Gastrocnemius medialis (tissue), 4 donors: ENCODE data around the gene ZNF787.

Source experiments
- CTCF ChIP-seq, 5 experiments: fragments of 450-650 bp in 3 of 5; fragments of 200-600 bp in 2 of 5; sonication (generic) in 2 of 5; IDR thresholded peaks in 4 of 5; conservative IDR thresholded peaks in 1 of 5; 1 replicate in 4 of 5; 2 replicates in 1 of 5; pipeline ENCODE4 v1.5.1; 2016 to 2019; ENCODE audit warnings: antibody characterized with exemption in 5 of 5, mild to moderate bottlenecking in 3 of 5, moderate library complexity in 3 of 5
- POLR2A ChIP-seq, 2 donors: fragments of 450-650 bp; IDR thresholded peaks; one replicate each; pipeline ENCODE4 v1.6.1; 2017; ENCODE audit warnings: antibody characterized with exemption in 2 of 2, mild to moderate bottlenecking in 2 of 2, moderate library complexity in 2 of 2

GRCh38 chr19:56141417-56141993, 20.4 kb upstream of the ZNF787 start:
- TF ChIP-seq CTCF (IDR thresholded peaks at IDR 0.05 in 4 of 5, conservative IDR thresholded peaks at IDR 0.05 in 1 of 5) (no peak), POLR2A (IDR thresholded peaks at IDR 0.05) (no peak)
